Ovary (tissue), 9 donors: ENCODE results near the gene DGKQ. TPM values are rescaled to one million over a fixed set of nuclear protein-coding genes. Genes with fewer than 3 reads are reported as not detected.
A peak's percentile ranks its signal among the peaks of the same experiment; 100 is the strongest.
"Not testable (repeated sequence)": the region's sequence is repeated elsewhere in the genome, so short reads cannot be mapped to it uniquely, and the experiment has no call there.

Experiments used
- DNase-seq, 5 donors: peaks; one replicate each; pipeline ENCODE4 v3.0.0-alpha.2; 2019 to 2020
- H3K27ac ChIP-seq, 2 donors: fragments of 200-600 bp; one replicate each; pipeline versions ENCODE4 v1.5.1 to v1.8.0; 2019 to 2022
- H3K27me3 ChIP-seq: fragments of 200-600 bp; one replicate; pipeline ENCODE4 v1.8.0; 2022
- H3K36me3 ChIP-seq: fragments of 200-600 bp; sonication (generic); one replicate; pipeline ENCODE4 v1.5.1; 2019
- H3K4me1 ChIP-seq: one replicate; pipeline ENCODE4 v1.8.1; 2013; ENCODE audit warnings: mild to moderate bottlenecking, moderate library complexity; ENCODE audit not compliant: insufficient read depth
- H3K4me3 ChIP-seq: fragments of 200-600 bp; sonication (generic); one replicate; pipeline ENCODE4 v1.5.1; 2017
- H3K9me3 ChIP-seq, 2 donors: fragments of 200-600 bp in 1 of 2; sonication (generic) in 1 of 2; one replicate each; pipeline versions ENCODE4 v1.5.1 to v1.8.1; 2013 to 2019; ENCODE audit warnings: mild to moderate bottlenecking in 1 of 2, moderate library complexity in 1 of 2
- CTCF ChIP-seq, 3 donors: fragments of 450-650 bp in 2 of 3; fragments of 200-600 bp in 1 of 3; IDR thresholded peaks; one replicate each; pipeline versions ENCODE4 v1.5.1 to v1.8.0; 2016 to 2022; ENCODE audit warnings: antibody characterized with exemption in 3 of 3, mild to moderate bottlenecking in 1 of 3
- EP300 ChIP-seq: sonication (generic); formaldehyde crosslinking; IDR thresholded peaks from one replicate; pipeline ENCODE4 v1.6.1; 2017; ENCODE audit warnings: antibody characterized with exemption
- POLR2A ChIP-seq: fragments of 450-650 bp; IDR thresholded peaks from one replicate; pipeline ENCODE4 v1.6.1; 2017; ENCODE audit warnings: antibody characterized with exemption, mild to moderate bottlenecking, moderate library complexity
- WGBS, 3 donors: extraction: QIAGEN DNeasy Blood & Tissue Kit in 1 of 3; methylation state at CpG; one replicate each; pipeline versions ENCODE4 v1.1.5 to v1.1.7; 2013 to 2017; 5-methylcytosine and 5-hydroxymethylcytosine counted together
- intact Hi-C, 4 donors: fragments of 100-400 bp; cut with DNase I; formaldehyde crosslinking; loops; one replicate each; pipeline versions ENCODE4 v1.11.0 to v1.15.1; 2022 to 2023
- polyA plus RNA-seq, 2 donors: library from polyadenylated mRNA; stranded (reverse); fragments of 200-250 nt in 1 of 2; fragments of 350-450 nt in 1 of 2; fragmentation: Illumina TruSeq in 1 of 2; extraction: RNeasy Lipid Tissue Mini Kit (QIAGEN cat#74804) in 1 of 2; gene quantifications; one replicate each; pipeline ENCODE4 v1.2.3, GENCODE V29; 2013 to 2014
- total RNA-seq, 7 donors: library from RNA; depleted of rRNA in 2 of 7; stranded (reverse); fragments of >200 nt in 2 of 7; fragmentation: NEBNext Ultra II Directional in 3 of 7; extraction: Animal tissue kit (Norgen Biotek cat#: 25700) in 3 of 7; gene quantifications; one replicate each; pipeline versions ENCODE4 v1.1.0 to v1.2.4, GENCODE V29; 2016 to 2023
- donor health status: DM: no; HTN: no; CAD: no; lungs with moderate emphysema.
- donor health status: DM: no; HTN: no; CAD: no.
- donor health status: Bipolar disorder and iron deficiency.
- donor health status: DM: yes; HTN: yes; CAD: no.
- donor health status: DM: no; HTN: no; CAD: no.
- donor health status: DM: yes; HTN: yes; CAD: no.

DGKQ gene
- total and polyA plus RNA-seq, 9 donors, result 0.53 to 12.9 (median 6.9) TPM

GRCh38 chr4:982291-982690, 8.9 kb upstream of the DGKQ start:
- H3K27ac ChIP-seq, result no peak overlapping the region
- no peak for TF ChIP-seq POLR2A
- TF ChIP-seq EP300, result no peak
- TF ChIP-seq CTCF (IDR thresholded peaks at IDR 0.05), result no peak
- no peaks in the 10 kb centered on the region for H3K27me3 ChIP-seq
- intact Hi-C loops, result loop anchor here in 2 of 4 donors (10.0 kb wide), 2 partner anchors 237 to 247 kb away; no protein-coding TSS in a partner anchor
- no peaks in the 10 kb centered on the region for H3K36me3 ChIP-seq
- H3K9me3 ChIP-seq, result no peaks in the 10 kb centered on the region
- DNase-seq, result no peak
- H3K4me1 ChIP-seq, result peaks cover 5% of the 10 kb centered on the region
- no peak overlapping the region for H3K4me3 ChIP-seq
- WGBS, 3 donors, result 89 to 90% (median 89%) methylated on average over 17 of the region's 17 CpGs

- no peak for DNase-seq
- 57 to 60% (median 58%) methylated on average over 20 of the region's 20 CpGs for WGBS, 3 donors
Observed at GRCh38 chr4:978957-979701, 5.8 kb upstream of the DGKQ start.

GRCh38 chr4:976016-976415, 2.6 kb upstream of the DGKQ start:
- H3K9me3 ChIP-seq, H3K27me3 ChIP-seq, intact Hi-C loops, H3K36me3 ChIP-seq, H3K4me3 ChIP-seq, H3K4me1 ChIP-seq, DNase-seq, H3K27ac ChIP-seq: not testable (repeated sequence)
- 95 to 100% (median 100%) methylated on average over 5 to 20 of the region's 25 CpGs for WGBS, 3 donors

More at GRCh38 chr4:978957-979701, 5.8 kb upstream of the DGKQ start:
- Histone ChIP-seq H3K27me3 (no peaks in the 10 kb centered on the region), H3K9me3 (no peaks in the 10 kb centered on the region), H3K27ac (no peak overlapping the region), H3K4me3 (no peak overlapping the region), H3K4me1 (no peaks in the 10 kb centered on the region), H3K36me3 (no peaks in the 10 kb centered on the region)
- intact Hi-C loops, result no loop called here
- TF ChIP-seq CTCF (IDR thresholded peaks at IDR 0.05) (no peak), POLR2A (no peak)

- no peak for DNase-seq
- TF ChIP-seq CTCF (IDR thresholded peaks at IDR 0.05), result no peak
- TF ChIP-seq POLR2A, result no peak
- TF ChIP-seq EP300, result no peak
- Histone ChIP-seq H3K9me3 (no peaks in the 10 kb centered on the region), H3K4me1 (peaks cover 8% of the 10 kb centered on the region), H3K27ac (no peak overlapping the region), H3K27me3 (no peaks in the 10 kb centered on the region), H3K36me3 (no peaks in the 10 kb centered on the region), H3K4me3 (no peak overlapping the region)
- intact Hi-C loops, result no loop called here
- WGBS, 3 donors, result 89 to 93% (median 91%) methylated on average over 9 of the region's 9 CpGs
Observed at GRCh38 chr4:974668-975067, 1.3 kb upstream of the DGKQ start.

- no peak overlapping the region for H3K27ac ChIP-seq
- peak overlapping the region; percentile 83 for H3K4me3 ChIP-seq
- H3K4me1 ChIP-seq, result peaks cover 8% of the 10 kb centered on the region
- no peaks in the 10 kb centered on the region for H3K36me3 ChIP-seq
- H3K27me3 ChIP-seq, result no peaks in the 10 kb centered on the region
- peak in 3 of 5 donors; percentile 47 to 72 (median 67) for DNase-seq
- no peak for TF ChIP-seq POLR2A
- TF ChIP-seq CTCF (IDR thresholded peaks at IDR 0.05), result no peak
- no peak for TF ChIP-seq EP300
- whole genome bisulfite sequencing, 3 donors, result 0 to 2% (median 1%) methylated on average over 26 to 65 of the region's 65 CpGs
- intact Hi-C loops, result no loop called here
- H3K9me3 ChIP-seq, result no peaks in the 10 kb centered on the region
Observed at GRCh38 chr4:972651-973424, 531 bp downstream of the DGKQ start.
